Esophagus squamous epithelium (tissue), 4 donors: ENCODE results near the gene TALDO1.

Source experiments
- POLR2A ChIP-seq, 4 donors: fragments of 450-650 bp; IDR thresholded peaks; one replicate each; pipeline ENCODE4 v1.6.1; 2017; ENCODE audit warnings: antibody characterized with exemption in 4 of 4, mild to moderate bottlenecking in 4 of 4, moderate library complexity in 3 of 4
- TF ChIP-seq, protein P1 (sequence below), 6 experiments: fragments of 450-650 bp in 4 of 6; fragments of 200-600 bp in 2 of 6; sonication (generic) in 2 of 6; IDR thresholded peaks; one replicate each; pipeline ENCODE4 v1.5.1; 2016 to 2019; ENCODE audit warnings: antibody characterized with exemption in 6 of 6, mild to moderate bottlenecking in 4 of 6, moderate library complexity in 4 of 6

DNA sequence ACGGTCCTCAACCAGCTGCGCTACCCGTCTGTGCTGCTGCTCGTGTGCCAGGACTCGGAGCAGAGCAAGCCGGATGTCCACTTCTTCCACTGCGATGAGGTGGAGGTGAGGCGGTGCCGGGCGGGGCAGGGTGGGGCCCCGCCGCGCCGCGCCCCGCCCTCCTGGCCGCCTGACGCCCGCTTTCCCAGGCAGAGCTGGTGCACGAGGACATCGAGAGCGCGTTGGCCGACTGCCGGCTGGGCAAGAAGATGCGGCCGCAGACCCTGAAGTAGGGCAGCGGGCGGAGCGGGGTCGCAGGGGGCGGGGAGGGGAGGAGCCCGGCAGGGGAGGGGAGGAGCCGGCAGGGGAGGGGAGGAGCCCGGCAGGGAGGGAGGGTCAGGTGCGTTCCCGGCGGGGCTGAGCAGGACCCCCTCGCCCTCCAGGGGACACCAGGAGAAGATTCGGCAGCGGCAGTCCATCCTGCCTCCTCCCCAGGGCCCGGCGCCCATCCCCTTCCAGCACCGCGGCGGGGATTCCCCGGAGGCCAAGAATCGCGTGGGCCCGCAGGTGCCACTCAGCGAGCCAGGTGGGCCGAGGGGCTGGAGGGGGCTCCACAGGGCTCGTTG is 26.5 kb upstream of the TALDO1 start:
- TF ChIP-seq POLR2A (IDR thresholded peaks at IDR 0.05) = no peak
- TF ChIP-seq, protein P1, sequence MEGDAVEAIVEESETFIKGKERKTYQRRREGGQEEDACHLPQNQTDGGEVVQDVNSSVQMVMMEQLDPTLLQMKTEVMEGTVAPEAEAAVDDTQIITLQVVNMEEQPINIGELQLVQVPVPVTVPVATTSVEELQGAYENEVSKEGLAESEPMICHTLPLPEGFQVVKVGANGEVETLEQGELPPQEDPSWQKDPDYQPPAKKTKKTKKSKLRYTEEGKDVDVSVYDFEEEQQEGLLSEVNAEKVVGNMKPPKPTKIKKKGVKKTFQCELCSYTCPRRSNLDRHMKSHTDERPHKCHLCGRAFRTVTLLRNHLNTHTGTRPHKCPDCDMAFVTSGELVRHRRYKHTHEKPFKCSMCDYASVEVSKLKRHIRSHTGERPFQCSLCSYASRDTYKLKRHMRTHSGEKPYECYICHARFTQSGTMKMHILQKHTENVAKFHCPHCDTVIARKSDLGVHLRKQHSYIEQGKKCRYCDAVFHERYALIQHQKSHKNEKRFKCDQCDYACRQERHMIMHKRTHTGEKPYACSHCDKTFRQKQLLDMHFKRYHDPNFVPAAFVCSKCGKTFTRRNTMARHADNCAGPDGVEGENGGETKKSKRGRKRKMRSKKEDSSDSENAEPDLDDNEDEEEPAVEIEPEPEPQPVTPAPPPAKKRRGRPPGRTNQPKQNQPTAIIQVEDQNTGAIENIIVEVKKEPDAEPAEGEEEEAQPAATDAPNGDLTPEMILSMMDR (IDR thresholded peaks at IDR 0.05) = no peak
